ENCODE data around the gene HERPUD2. TPM values are rescaled to one million over a fixed set of nuclear protein-coding genes. Genes with fewer than 3 reads are reported as not detected.

The HERPUD2 gene
- total RNA-seq, 2 donors from 2014 or later: 25.3 to 58.3 TPM

DNA sequence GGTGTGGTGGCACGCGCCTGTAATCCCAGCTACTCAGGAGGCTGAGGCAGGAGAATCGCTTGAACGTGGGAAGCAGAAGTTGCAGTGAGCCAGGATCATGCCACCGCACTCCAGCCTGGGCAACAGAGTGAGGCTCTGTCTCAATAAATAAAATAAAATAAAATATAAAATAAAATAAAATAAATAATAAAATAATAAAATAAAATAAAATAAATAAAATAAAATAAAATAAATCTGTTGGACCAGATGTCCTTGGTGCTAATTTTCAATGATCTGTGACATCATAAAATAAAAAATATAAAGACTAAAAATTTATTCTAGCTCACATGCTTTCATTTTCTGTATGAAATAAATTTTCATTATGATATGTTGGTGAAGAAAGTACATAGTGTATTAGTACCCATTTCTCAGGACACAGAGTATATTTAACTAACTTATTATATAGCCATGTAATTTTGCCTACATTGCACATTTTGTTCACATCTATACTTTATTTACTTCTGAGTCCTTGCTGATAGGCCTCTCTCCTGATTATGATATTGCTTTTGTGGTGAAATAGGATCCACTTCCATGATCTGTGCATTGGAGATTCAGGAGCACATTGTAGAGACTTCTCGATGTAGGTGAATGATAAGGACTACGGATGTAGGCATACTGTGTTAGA lies 17.8 kb upstream of the HERPUD2 start:
- intact Hi-C loops (cut with DNase I): loop anchor here (10.0 kb wide), 1 partner anchor 262 kb away; no protein-coding TSS in a partner anchor
- Histone ChIP-seq H3K4me3 (no peak overlapping the region), H3K27ac (no peak overlapping the region), H3K36me3 (no peaks in the 10 kb centered on the region), H3K4me1 (replicated peaks) (no peaks in the 10 kb centered on the region), H3K27me3 (replicated peaks; ENCODE audit: insufficient read depth) (no peaks in the 10 kb centered on the region), H3K9me3 (no peaks in the 10 kb centered on the region)
- no peak for DNase-seq (ENCODE audit: low spot score)
- WGBS: 94% methylated on average over 7 of the region's 7 CpGs
- TF ChIP-seq, protein P1, sequence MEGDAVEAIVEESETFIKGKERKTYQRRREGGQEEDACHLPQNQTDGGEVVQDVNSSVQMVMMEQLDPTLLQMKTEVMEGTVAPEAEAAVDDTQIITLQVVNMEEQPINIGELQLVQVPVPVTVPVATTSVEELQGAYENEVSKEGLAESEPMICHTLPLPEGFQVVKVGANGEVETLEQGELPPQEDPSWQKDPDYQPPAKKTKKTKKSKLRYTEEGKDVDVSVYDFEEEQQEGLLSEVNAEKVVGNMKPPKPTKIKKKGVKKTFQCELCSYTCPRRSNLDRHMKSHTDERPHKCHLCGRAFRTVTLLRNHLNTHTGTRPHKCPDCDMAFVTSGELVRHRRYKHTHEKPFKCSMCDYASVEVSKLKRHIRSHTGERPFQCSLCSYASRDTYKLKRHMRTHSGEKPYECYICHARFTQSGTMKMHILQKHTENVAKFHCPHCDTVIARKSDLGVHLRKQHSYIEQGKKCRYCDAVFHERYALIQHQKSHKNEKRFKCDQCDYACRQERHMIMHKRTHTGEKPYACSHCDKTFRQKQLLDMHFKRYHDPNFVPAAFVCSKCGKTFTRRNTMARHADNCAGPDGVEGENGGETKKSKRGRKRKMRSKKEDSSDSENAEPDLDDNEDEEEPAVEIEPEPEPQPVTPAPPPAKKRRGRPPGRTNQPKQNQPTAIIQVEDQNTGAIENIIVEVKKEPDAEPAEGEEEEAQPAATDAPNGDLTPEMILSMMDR (IDR thresholded peaks at IDR 0.05): no peak
- no peak for TF ChIP-seq POLR2A (IDR thresholded peaks at IDR 0.05)
- TF ChIP-seq POLR2AphosphoS5 (IDR thresholded peaks at IDR 0.05): no peak

DNA sequence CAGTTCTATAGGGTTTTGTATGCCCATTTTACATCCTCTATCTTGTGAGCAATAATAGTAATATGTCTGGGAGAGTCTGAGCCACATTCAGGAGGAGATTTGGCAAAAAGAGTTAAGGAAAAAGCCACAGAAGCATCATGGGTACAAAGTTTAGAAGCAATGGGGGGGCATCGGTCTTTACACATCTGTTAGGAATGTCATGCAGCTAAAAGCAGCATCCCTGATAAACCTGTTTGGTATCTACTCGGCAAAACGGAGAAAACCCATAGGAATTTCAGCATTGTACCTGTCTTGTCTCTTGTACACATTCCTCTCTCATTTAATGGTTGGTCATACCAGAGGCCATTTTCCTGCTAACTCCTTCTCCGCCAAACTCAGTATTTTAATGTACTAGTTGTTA lies 12.5 kb upstream of the HERPUD2 start:
- Histone ChIP-seq H3K27me3 (replicated peaks; ENCODE audit: insufficient read depth) (no peaks in the 10 kb centered on the region), H3K4me3 (no peak overlapping the region), H3K27ac (no peak overlapping the region), H3K4me1 (replicated peaks) (no peaks in the 10 kb centered on the region), H3K36me3 (no peaks in the 10 kb centered on the region), H3K9me3 (no peaks in the 10 kb centered on the region)
- DNase-seq (ENCODE audit: low spot score): no peak
- intact Hi-C loops (cut with DNase I): loop anchor here (10.0 kb wide), 1 partner anchor 607 kb away; no protein-coding TSS in a partner anchor
- 50% methylated on average over 4 of the region's 4 CpGs for WGBS
- TF ChIP-seq, protein P1 (IDR thresholded peaks at IDR 0.05): no peak
- TF ChIP-seq POLR2AphosphoS5 (IDR thresholded peaks at IDR 0.05): no peak
- no peak for TF ChIP-seq POLR2A (IDR thresholded peaks at IDR 0.05)

DNA sequence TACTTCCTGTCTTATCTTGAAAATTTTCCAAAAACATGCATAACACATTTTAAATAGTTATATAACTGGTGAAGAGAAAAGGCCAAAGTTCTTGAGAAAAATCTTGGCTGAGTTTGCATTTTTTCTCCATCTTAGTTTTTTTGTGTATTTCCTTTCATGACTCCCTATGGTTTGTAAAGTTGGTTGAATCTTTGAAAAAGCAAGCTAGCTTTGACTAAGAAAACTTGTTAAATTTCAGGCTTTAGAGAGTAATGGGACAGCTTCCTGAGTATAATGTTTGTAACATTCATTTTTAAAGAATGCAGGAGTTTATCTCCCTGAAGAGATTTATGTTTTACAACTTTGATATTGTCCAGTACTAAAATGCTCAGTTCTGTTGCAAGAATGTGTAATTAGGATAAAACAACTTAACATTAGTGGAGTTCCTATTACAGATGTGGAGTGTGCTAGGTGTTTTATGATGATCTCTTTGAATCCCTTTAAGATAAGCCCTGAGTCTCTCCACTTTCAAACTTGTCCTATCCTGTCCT lies 11.1 kb upstream of the HERPUD2 start:
- TF ChIP-seq POLR2A (IDR thresholded peaks at IDR 0.05) (no peak), POLR2AphosphoS5 (IDR thresholded peaks at IDR 0.05) (no peak)
- TF ChIP-seq, protein P1 (IDR thresholded peaks at IDR 0.05): no peak
- H3K27ac ChIP-seq: no peak overlapping the region
- intact Hi-C loops (cut with DNase I): loop anchor here (10.0 kb wide), 1 partner anchor 609 kb away; no protein-coding TSS in a partner anchor
- H3K9me3 ChIP-seq: no peaks in the 10 kb centered on the region
- H3K4me1 ChIP-seq (replicated peaks): no peaks in the 10 kb centered on the region
- no peak for DNase-seq (ENCODE audit: low spot score)
- H3K27me3 ChIP-seq (replicated peaks; ENCODE audit: insufficient read depth): no peaks in the 10 kb centered on the region
- no peak overlapping the region for H3K4me3 ChIP-seq
- no peaks in the 10 kb centered on the region for H3K36me3 ChIP-seq

DNA sequence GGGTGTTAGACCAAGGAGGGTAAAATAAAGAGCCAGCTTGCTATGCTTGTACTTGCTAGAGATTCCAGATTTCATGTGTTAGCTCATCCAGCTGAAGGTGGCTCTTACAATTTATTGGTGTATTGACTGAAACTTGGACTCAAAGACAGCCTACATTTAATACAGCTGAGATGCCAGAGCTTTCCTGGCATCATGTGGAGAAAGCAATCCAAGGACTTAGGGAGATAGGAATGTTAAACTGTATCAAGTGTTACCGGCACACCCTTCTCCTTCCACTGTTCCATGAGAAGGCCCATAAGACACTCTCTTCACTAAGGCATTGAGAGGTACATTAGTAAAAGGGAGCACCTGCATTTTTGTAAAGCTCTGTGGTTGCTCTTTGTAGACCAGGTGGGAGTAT lies 9.3 kb upstream of the HERPUD2 start:
- Histone ChIP-seq H3K4me1 (replicated peaks) (no peaks in the 10 kb centered on the region), H3K27ac (no peak overlapping the region), H3K4me3 (no peak overlapping the region), H3K27me3 (replicated peaks; ENCODE audit: insufficient read depth) (no peaks in the 10 kb centered on the region), H3K36me3 (no peaks in the 10 kb centered on the region), H3K9me3 (no peaks in the 10 kb centered on the region)
- intact Hi-C loops (cut with DNase I): loop anchor here (10.0 kb wide), 1 partner anchor 611 kb away; no protein-coding TSS in a partner anchor
- no peak for DNase-seq (ENCODE audit: low spot score)
- WGBS: 61% methylated on average over 1 of the region's 1 CpG
- TF ChIP-seq POLR2AphosphoS5 (IDR thresholded peaks at IDR 0.05): no peak
- TF ChIP-seq, protein P1 (IDR thresholded peaks at IDR 0.05): no peak
- no peak for TF ChIP-seq POLR2A (IDR thresholded peaks at IDR 0.05)

DNA sequence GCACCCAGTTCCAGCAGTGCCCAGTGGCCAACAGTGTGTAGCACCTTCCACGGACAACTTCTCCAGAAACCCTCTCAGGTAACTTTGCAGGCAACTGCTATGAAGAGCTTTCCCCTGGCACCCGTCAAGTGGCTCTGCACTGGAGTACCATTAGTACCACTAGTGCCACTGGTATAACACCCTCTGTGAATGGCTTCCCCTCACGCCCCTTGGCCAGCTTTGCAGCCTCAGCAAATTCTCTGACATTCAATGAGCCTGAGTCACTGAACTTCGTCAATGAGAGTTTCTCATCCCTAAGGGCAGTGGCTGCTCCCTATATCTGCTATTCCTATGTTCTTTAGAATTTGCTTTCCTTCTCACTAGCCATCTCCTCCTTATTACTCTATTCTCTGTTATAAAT lies 7.6 kb upstream of the HERPUD2 start:
- Histone ChIP-seq H3K4me1 (replicated peaks) (no peaks in the 10 kb centered on the region), H3K9me3 (no peaks in the 10 kb centered on the region), H3K36me3 (no peaks in the 10 kb centered on the region), H3K4me3 (no peak overlapping the region), H3K27ac (no peak overlapping the region), H3K27me3 (replicated peaks; ENCODE audit: insufficient read depth) (no peaks in the 10 kb centered on the region)
- TF ChIP-seq POLR2AphosphoS5 (IDR thresholded peaks at IDR 0.05) (no peak), POLR2A (IDR thresholded peaks at IDR 0.05) (no peak)
- TF ChIP-seq, protein P1 (IDR thresholded peaks at IDR 0.05): no peak
- intact Hi-C loops (cut with DNase I): loop anchor here (10.0 kb wide), 1 partner anchor 612 kb away; no protein-coding TSS in a partner anchor
- WGBS: 94% methylated on average over 4 of the region's 4 CpGs
- no peak for DNase-seq (ENCODE audit: low spot score)

All from prostate gland (tissue), 2 donors.